Sigmoid colon (tissue), 4 donors: ENCODE measurements around the gene KIN.

Source experiments
- EP300 ChIP-seq, 4 donors: sonication (generic); formaldehyde crosslinking; IDR thresholded peaks; one replicate each; pipeline ENCODE4 v1.6.1; 2017; ENCODE audit warnings: antibody characterized with exemption in 4 of 4
- TF ChIP-seq, protein P1 (sequence below), 4 experiments: fragments of 450-650 bp in 3 of 4; fragments of 200-600 bp in 1 of 4; IDR thresholded peaks; one replicate each; pipeline ENCODE4 v1.5.1; 2016 to 2019; ENCODE audit warnings: antibody characterized with exemption in 4 of 4, mild to moderate bottlenecking in 3 of 4, moderate library complexity in 2 of 4

DNA sequence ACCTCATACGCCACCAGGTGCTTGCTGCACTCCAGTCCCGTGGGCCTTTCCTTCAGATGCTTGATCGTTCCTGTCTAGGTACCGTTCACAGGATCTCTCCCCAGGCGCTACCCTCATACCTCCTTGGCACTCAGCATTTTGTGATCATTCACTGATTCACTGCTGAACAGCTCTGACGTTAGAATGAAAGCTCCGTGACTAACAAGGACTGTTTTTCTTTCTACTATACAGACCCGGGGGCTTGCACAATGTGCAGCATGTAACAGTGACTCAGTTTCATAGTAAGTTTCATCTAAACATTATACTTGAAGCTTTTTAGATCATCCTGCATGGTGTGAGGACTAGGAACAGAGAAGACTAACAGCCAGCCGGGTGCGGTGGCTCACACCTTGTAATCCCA, 20.6 kb downstream of the KIN start:
- TF ChIP-seq, protein P1, sequence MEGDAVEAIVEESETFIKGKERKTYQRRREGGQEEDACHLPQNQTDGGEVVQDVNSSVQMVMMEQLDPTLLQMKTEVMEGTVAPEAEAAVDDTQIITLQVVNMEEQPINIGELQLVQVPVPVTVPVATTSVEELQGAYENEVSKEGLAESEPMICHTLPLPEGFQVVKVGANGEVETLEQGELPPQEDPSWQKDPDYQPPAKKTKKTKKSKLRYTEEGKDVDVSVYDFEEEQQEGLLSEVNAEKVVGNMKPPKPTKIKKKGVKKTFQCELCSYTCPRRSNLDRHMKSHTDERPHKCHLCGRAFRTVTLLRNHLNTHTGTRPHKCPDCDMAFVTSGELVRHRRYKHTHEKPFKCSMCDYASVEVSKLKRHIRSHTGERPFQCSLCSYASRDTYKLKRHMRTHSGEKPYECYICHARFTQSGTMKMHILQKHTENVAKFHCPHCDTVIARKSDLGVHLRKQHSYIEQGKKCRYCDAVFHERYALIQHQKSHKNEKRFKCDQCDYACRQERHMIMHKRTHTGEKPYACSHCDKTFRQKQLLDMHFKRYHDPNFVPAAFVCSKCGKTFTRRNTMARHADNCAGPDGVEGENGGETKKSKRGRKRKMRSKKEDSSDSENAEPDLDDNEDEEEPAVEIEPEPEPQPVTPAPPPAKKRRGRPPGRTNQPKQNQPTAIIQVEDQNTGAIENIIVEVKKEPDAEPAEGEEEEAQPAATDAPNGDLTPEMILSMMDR (IDR thresholded peaks at IDR 0.05) = no peak
- no peak for TF ChIP-seq EP300 (IDR thresholded peaks at IDR 0.05)
